ENCODE results near the gene MKNK1. TPM values are rescaled to one million over a fixed set of nuclear protein-coding genes. Genes with fewer than 3 reads are reported as not detected.
"Not testable (repeated sequence)": the region's sequence is repeated elsewhere in the genome, so short reads cannot be mapped to it uniquely, and the experiment has no call there.

MKNK1 gene
- 24.5 to 25.8 TPM (median 25.1 TPM) in 3 replicates for total RNA-seq
- long read RNA-seq, partial matches to known transcripts: 4 of 22 reads
- long read RNA-seq, other reads (novel, unspliced or antisense): 14 of 22 reads

DNA sequence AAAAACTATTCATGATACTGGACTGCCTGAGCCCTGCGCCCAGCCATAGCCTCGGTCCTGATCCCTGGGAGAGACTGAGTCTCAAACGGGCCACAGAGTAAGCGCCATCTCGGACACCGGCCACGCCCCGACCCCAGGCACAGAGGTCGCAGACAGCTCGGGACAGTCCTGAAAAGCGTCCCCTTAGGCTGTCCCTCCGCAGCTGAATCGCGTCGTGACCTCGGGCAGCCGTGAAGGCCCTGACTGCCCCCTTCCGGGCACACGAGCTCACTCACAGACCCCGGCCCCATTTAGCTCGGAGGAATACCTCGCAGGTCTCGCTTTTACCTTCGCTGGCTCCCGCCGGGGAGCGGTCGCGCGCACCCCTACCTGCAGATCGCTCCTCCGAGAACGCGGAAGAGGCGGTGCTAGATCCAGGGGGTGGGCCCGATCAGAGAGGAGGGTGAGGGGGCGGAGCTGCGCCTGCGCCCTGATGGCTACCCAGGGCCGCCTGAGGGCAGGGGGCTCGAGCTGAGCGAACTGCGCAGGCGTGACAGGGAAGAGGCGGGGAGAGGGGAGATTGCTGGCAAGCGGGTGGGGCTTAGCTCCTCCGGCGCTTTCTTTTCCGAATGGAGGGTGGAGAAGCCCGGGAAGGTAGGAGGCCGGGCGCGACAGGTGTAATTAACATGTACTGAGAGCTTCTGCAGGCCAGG, at the start of gene MKNK1:
Gene MKNK1 (minus strand): TSS at position 411 of the 692 bp plus-strand sequence. CDS start 20,941 bp downstream, outside the sequence.
- Mint-ChIP-seq H3K9me3 (ENCODE audit: low read depth) (no peaks in the 10 kb centered on the region), H3K27ac (ENCODE audit: unreplicated experiment) (peak within 1 kb of the TSS; percentile 65), H3K4me1 (ENCODE audit: low read depth) (peaks cover 28% of the 10 kb centered on the region), H3K4me3 (ENCODE audit: unreplicated experiment) (peak within 1 kb of the TSS; percentile 94), H3K27me3 (ENCODE audit: low read depth) (no peaks in the 10 kb centered on the region), H3K36me3 (ENCODE audit: low read depth) (peaks cover 8% of the 10 kb centered on the region)
- DNase-seq (ENCODE audit: low spot score): peak; percentile 99
- TF ChIP-seq, protein P1, sequence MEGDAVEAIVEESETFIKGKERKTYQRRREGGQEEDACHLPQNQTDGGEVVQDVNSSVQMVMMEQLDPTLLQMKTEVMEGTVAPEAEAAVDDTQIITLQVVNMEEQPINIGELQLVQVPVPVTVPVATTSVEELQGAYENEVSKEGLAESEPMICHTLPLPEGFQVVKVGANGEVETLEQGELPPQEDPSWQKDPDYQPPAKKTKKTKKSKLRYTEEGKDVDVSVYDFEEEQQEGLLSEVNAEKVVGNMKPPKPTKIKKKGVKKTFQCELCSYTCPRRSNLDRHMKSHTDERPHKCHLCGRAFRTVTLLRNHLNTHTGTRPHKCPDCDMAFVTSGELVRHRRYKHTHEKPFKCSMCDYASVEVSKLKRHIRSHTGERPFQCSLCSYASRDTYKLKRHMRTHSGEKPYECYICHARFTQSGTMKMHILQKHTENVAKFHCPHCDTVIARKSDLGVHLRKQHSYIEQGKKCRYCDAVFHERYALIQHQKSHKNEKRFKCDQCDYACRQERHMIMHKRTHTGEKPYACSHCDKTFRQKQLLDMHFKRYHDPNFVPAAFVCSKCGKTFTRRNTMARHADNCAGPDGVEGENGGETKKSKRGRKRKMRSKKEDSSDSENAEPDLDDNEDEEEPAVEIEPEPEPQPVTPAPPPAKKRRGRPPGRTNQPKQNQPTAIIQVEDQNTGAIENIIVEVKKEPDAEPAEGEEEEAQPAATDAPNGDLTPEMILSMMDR (IDR thresholded peaks at IDR 0.05): peak; percentile 70

DNA sequence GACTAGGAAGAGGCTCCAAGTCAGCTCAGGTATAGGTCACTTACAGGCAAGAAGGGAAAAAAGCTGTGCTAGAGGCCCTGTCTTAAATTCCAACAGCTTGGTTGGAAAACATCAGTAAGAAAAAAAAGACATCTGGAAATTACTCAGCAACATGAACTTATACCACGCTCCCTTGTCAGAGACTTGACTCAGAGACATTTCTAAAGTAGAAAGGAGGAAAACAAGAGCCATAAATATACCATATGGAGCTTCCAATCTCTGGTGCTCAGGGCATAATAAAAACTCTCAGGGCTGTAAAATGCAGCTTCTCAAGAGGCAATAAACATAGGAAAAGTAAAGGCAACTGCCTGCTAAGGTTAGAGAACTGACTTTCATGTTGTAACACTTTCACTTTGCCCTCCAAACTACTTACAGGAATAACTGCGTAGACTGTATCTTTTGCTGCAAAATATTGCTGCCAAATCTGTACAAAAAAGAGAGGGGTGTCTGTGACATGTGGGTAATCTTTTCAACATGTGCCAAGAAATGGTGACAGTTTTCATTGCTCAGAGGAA, 49.4 kb upstream of the MKNK1 start:
- Mint-ChIP-seq H3K27ac (ENCODE audit: unreplicated experiment) (no peak overlapping the region), H3K36me3 (ENCODE audit: low read depth) (peaks cover 46% of the 10 kb centered on the region), H3K9me3 (ENCODE audit: low read depth) (peaks cover 18% of the 10 kb centered on the region), H3K27me3 (ENCODE audit: low read depth) (no peaks in the 10 kb centered on the region), H3K4me3 (ENCODE audit: unreplicated experiment) (no peak overlapping the region), H3K4me1 (ENCODE audit: low read depth) (peaks cover 4% of the 10 kb centered on the region)
- DNase-seq (ENCODE audit: low spot score): no peak
- TF ChIP-seq, protein P1 (IDR thresholded peaks at IDR 0.05): no peak

DNA sequence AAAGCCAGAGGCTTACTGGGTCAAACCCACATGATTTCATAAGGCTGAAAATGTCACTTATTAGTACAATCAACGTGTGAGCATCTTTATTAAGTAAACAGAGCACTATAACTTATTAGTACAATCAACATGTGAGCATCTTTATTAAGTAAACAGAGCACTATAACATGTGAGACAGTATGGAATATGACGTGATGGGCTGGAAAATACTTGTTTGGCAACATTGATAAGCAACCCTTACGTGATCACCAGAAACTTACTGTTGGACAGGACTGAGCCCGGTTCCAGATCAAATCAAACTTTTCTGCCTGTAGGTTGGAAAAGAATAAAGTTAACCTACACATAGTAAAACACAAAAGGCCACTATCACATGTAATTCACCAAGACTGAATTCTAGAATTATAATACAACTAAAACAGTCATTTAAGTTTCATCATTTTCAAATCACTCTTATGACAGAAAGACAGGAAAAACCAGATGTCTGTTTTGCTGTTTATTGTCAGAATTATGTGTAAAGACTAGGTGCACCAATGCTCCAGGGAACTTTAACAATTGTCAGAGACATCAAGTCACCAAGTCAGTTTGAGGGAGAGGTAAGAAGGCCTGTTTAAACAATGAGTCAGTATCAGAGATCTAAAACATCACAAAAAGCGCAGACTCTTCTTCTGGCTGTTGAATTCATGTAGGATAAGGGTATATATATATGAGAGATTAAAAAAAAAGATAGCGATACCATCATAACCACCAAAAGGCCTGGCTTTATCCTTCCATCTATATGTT, 48.4 kb upstream of the MKNK1 start:
- no peak for DNase-seq (ENCODE audit: low spot score)
- Mint-ChIP-seq H3K9me3 (ENCODE audit: low read depth) (peaks cover 21% of the 10 kb centered on the region), H3K36me3 (ENCODE audit: low read depth) (peaks cover 43% of the 10 kb centered on the region), H3K4me1 (ENCODE audit: low read depth) (peaks cover 4% of the 10 kb centered on the region), H3K27me3 (ENCODE audit: low read depth) (no peaks in the 10 kb centered on the region), H3K27ac (ENCODE audit: unreplicated experiment) (no peak overlapping the region), H3K4me3 (ENCODE audit: unreplicated experiment) (no peak overlapping the region)
- TF ChIP-seq, protein P1 (IDR thresholded peaks at IDR 0.05): no peak

DNA sequence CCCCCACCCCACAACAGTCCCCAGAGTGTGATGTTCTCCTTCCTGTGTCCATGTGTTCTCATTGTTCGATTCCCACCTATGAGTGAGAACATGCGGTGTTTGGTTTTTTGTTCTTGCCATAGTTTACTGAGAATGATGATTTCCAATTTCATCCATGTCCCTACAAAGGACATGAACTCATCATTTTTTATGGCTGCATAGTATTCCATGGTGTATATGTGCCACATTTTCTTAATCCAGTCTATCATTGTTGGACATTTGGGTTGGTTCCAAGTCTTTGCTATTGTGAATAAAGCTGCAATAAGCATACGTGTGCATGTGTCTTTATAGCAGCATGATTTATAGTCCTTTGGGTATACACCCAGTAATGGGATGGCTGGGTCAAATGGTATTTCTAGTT, 47.1 kb upstream of the MKNK1 start:
- Mint-ChIP-seq H3K9me3 (ENCODE audit: low read depth) (peaks cover 22% of the 10 kb centered on the region), H3K36me3 (ENCODE audit: low read depth) (peaks cover 47% of the 10 kb centered on the region)
- DNase-seq (ENCODE audit: low spot score); H3K27ac Mint-ChIP-seq (ENCODE audit: unreplicated experiment); H3K27me3 Mint-ChIP-seq (ENCODE audit: low read depth); H3K4me1 Mint-ChIP-seq (ENCODE audit: low read depth); H3K4me3 Mint-ChIP-seq (ENCODE audit: unreplicated experiment): not testable (repeated sequence)

DNA sequence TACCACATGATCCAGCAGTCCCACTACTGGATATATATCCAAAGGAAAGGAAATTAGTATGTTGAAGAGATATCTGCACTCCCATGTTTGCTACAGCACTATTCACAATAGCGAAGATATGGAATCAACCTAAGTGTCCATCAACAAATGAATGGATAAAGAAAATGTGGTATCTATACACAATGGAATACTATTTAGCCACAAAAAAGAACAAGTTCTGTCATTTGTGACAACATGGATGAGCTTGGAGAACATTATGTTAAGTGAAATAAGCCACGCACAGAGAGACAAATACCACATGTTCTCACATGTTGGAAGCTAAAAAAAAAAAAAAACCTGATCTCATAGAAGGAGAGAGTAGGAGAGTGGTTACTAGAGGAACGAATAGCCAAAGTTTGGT, 46.4 kb upstream of the MKNK1 start:
- TF ChIP-seq, protein P1 (IDR thresholded peaks at IDR 0.05): no peak
- no peaks in the 10 kb centered on the region for H3K27me3 Mint-ChIP-seq (ENCODE audit: low read depth)
- no peak overlapping the region for H3K4me3 Mint-ChIP-seq (ENCODE audit: unreplicated experiment)
- H3K27ac Mint-ChIP-seq (ENCODE audit: unreplicated experiment): no peak overlapping the region
- peaks cover 22% of the 10 kb centered on the region for H3K9me3 Mint-ChIP-seq (ENCODE audit: low read depth)
- peaks cover 4% of the 10 kb centered on the region for H3K4me1 Mint-ChIP-seq (ENCODE audit: low read depth)
- DNase-seq (ENCODE audit: low spot score): no peak
- peaks cover 40% of the 10 kb centered on the region for H3K36me3 Mint-ChIP-seq (ENCODE audit: low read depth)
